Right ventricle myocardium superior (tissue), 1 donor: ENCODE measurements around the gene PTGES3. TPM values are rescaled to one million over a fixed set of nuclear protein-coding genes. Genes with fewer than 3 reads are reported as not detected.

Experiments
- total RNA-seq: library from RNA; stranded (reverse); fragmentation: NEBNext Ultra II Directional; extraction: Animal tissue kit (Norgen Biotek cat#: 25700); gene quantifications from one replicate; pipeline ENCODE4 v1.2.1, GENCODE V29; 2021
- donor health status: DM: no; HTN: yes; CAD: no; lungs with severe emphysema.

The PTGES3 gene
- total RNA-seq, 1 donor from 2014 or later: 132 TPM

Other genes with a start within 250 kb of the PTGES3 start
- 2.7 TPM for gene TIMELESS, start 238.9 kb downstream of the PTGES3 start, total RNA-seq
- not detected for gene MIP, start 233.6 kb downstream of the PTGES3 start, total RNA-seq
- 2.9 TPM for gene SPRYD4, start 219.7 kb downstream of the PTGES3 start, total RNA-seq
- 0.40 TPM for gene GLS2, start 200.1 kb downstream of the PTGES3 start, total RNA-seq
- gene RBMS2, start 166.5 kb downstream of the PTGES3 start, total RNA-seq: 25.0 TPM
- gene BAZ2A, start 58.0 kb downstream of the PTGES3 start, total RNA-seq: 28.5 TPM
- 3,077 TPM for gene ATP5F1B, start 42.3 kb downstream of the PTGES3 start, total RNA-seq
- gene NACA, start 37.0 kb upstream of the PTGES3 start, total RNA-seq: 449 TPM
- gene PRIM1, start 64.0 kb upstream of the PTGES3 start, total RNA-seq: 3.6 TPM
- 0.51 TPM for gene HSD17B6, start 75.0 kb upstream of the PTGES3 start, total RNA-seq
- gene SDR9C7, start 246.1 kb upstream of the PTGES3 start, total RNA-seq: not detected